NCI-H1105 (cell line): ENCODE data around the gene RARS1.

Experiments
- DNase-seq: peaks from one replicate; lab custom pipeline; 2025; lab: John Stamatoyannopoulos, UW

RARS1 gene

DNA sequence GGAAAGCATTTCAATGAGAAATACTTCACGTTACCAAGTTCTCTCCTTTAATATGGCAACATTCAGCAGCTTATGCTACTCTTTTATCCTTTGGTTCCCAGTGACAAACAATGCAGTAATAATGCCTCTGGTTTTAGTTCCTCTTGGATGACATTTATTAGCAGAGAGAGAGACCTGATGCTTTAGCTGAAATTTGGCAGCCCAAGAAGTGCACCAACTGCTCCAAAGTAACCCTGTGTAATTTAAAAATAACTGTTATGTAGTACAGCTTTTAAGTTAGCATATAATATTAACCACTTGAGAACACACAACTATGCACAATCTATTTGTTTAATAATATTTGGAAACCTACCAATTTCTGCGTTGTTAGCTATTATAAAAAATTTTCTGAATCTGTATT is 71.1 kb downstream of the RARS1 start:
- DNase-seq: no peak

DNA sequence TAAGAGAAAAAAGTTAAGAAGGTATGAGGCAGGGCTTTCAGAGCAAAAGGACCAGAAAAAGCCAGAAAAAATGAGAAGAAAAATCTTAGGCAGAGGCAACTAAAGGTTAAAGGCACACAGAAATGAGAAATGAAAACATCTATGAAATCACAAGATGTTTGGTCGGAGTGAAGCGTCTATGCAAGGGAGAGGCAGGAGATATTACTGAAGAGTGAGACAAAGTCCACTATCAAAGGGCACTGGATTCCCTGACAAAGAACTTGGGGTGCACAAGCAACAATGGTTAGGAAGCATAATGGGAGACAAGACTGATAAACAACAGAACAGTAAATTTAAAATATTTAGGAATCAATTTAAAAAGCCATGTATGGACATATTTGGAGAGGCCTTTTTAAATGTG is 76.0 kb downstream of the RARS1 start:
- DNase-seq: no peak

DNA sequence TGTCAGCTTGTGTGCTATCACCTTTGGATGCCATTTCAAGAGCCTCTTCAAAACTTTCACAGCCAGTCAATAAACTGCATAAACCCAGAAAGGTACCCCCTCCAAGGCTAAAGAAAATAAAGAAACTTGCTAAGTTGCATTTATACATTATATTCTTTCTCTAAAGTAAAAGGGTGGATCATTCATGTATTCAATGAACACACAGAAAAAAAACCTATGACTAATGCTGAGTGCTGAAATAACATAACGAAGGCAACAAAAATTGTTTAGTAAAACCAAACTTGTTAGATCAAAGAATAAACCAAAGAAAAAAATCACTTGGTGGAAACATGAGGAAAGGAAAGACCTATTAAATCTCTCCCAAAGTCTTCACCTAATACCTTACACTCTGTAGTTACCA is 77.7 kb downstream of the RARS1 start:
- no peak for DNase-seq

DNA sequence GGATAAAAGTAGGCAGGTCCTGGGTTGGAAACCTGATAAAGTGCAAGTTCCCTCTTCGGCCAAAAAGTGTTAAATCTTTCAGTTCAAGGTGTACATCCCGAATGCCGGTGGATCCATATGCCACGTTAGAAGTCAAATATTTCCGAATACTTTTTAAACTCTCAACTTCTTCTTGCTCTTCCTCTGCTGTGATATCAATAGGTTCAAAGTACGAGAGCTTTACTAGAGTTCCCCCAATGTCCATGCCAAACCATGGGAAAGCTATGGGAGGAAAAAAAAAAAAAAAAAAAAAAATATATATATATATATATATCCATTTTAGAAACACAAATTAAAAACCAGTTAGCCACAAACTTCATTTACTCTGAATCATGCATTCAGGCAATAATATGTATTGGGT is 82.5 kb downstream of the RARS1 start:
- DNase-seq: no peak
